Right atrium auricular region (tissue), 2 donors: Measurements from ENCODE around the gene NCK1. TPM values are rescaled to one million over a fixed set of nuclear protein-coding genes. Genes with fewer than 3 reads are reported as not detected.

Experiments used
- DNase-seq: peaks from one replicate; pipeline ENCODE4 v3.0.0-alpha.2; 2019; ENCODE audit warnings: low spot score
- H3K27ac ChIP-seq, 2 donors: fragments of 200-600 bp; sonication (generic); 1 replicate in 1 of 2; 2 replicates in 1 of 2; pipeline ENCODE4 v1.5.1; 2016 to 2019
- H3K27me3 ChIP-seq, 2 donors: fragments of 200-600 bp; sonication (generic); one replicate each; pipeline versions ENCODE4 v1.5.1 to v1.6.0; 2017 to 2019
- H3K36me3 ChIP-seq: fragments of 200-600 bp; sonication (generic); one replicate; pipeline ENCODE4 v1.5.1; 2016
- H3K4me1 ChIP-seq, 2 donors: fragments of 200-600 bp; sonication (generic); one replicate each; pipeline versions ENCODE4 v1.5.1 to v1.6.0; 2017 to 2019
- H3K4me3 ChIP-seq, 2 donors: fragments of 200-600 bp; sonication (generic); 1 replicate in 1 of 2; 2 replicates in 1 of 2; pipeline ENCODE4 v1.5.1; 2017 to 2019; ENCODE audit warnings: mild to moderate bottlenecking in 1 of 2, moderate library complexity in 1 of 2
- H3K9me3 ChIP-seq, 2 donors: fragments of 200-600 bp; sonication (generic); one replicate each; pipeline ENCODE4 v1.5.1; 2019
- CTCF ChIP-seq, 2 donors: fragments of 200-600 bp; sonication (generic); IDR thresholded peaks; one replicate each; pipeline ENCODE4 v1.5.1; 2019; ENCODE audit warnings: antibody characterized with exemption in 2 of 2
- total RNA-seq, 2 donors: library from RNA; depleted of rRNA; stranded (reverse); fragments of >200 nt; gene quantifications; one replicate each; pipeline ENCODE4 v1.1.0, GENCODE V29; 2016

Gene NCK1
- total RNA-seq, 2 donors from 2014 or later = 21.5 to 22.0 TPM

GRCh38 chr3:136819731-136820679 lies 42.0 kb upstream of the NCK1 start:
- DNase-seq = peak; percentile 62
- H3K4me3 ChIP-seq = peak overlapping the region; percentile 52 to 77
- peaks cover 3 to 4% of the 10 kb centered on the region in 2 donors for H3K9me3 ChIP-seq
- no peaks in the 10 kb centered on the region for H3K27me3 ChIP-seq
- H3K36me3 ChIP-seq = no peaks in the 10 kb centered on the region
- no peak for TF ChIP-seq CTCF (IDR thresholded peaks at IDR 0.05)
- H3K4me1 ChIP-seq = peaks cover 0 to 26% of the 10 kb centered on the region in 2 donors
- H3K27ac ChIP-seq = peak overlapping the region; percentile 83 to 92

- Histone ChIP-seq H3K36me3 (no peaks in the 10 kb centered on the region), H3K27ac (no peak overlapping the region), H3K4me1 (peaks cover 0 to 7% of the 10 kb centered on the region in 2 donors), H3K9me3 (no peaks in the 10 kb centered on the region), H3K27me3 (no peaks in the 10 kb centered on the region), H3K4me3 (no peak overlapping the region)
- no peak for TF ChIP-seq CTCF (IDR thresholded peaks at IDR 0.05)
- DNase-seq = no peak
These were observed 30.5 kb upstream of the NCK1 start for GRCh38 chr3:136831461-136831860.

DNA sequence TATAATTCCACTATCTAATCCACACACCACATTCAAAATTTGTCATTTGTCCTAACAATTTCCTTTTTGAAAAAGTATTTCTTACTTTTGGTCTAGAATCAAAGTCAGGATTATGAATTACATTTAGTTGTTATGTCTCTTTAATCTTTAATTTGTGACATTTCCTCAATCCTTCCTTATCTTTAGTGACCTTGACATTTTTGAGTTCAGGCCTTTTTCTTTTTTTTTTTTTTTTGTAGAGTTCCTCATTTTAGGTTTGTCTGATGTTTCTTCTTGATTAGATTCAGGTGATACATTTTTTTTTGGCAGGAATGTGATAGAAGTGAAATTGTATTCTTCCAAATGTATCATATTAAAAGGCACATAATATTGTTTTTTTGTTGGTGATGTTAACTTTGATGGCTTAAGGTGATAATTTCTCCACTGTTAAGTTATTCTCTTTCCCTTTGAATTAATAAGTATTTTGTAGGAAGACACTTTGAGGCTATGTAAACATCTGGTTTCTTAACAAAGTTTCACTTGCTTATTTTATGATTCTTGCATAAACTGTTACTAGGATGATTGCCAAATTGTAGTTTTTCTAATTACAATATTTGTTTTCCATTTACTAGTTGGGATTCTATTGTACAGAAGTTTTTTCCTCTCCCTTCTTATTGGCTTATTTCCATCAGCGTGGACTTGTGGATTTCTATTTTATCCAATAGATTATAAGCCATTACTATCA lies 26.8 kb upstream of the NCK1 start:
- Histone ChIP-seq H3K27ac (no peak overlapping the region), H3K27me3 (no peaks in the 10 kb centered on the region), H3K4me3 (no peak overlapping the region), H3K9me3 (no peaks in the 10 kb centered on the region), H3K4me1 (peaks cover 0 to 30% of the 10 kb centered on the region in 2 donors), H3K36me3 (no peaks in the 10 kb centered on the region)
- TF ChIP-seq CTCF (IDR thresholded peaks at IDR 0.05) = no peak
- DNase-seq = no peak

- no peak for TF ChIP-seq CTCF (IDR thresholded peaks at IDR 0.05)
- Histone ChIP-seq H3K9me3 (no peaks in the 10 kb centered on the region), H3K27me3 (no peaks in the 10 kb centered on the region), H3K4me1 (peaks cover 0 to 35% of the 10 kb centered on the region in 2 donors), H3K4me3 (no peak overlapping the region), H3K36me3 (no peaks in the 10 kb centered on the region), H3K27ac (peak overlapping the region in 1 of 2 donors; percentile 6)
- DNase-seq = no peak
These were observed 26.0 kb upstream of the NCK1 start for GRCh38 chr3:136835813-136836510.

DNA sequence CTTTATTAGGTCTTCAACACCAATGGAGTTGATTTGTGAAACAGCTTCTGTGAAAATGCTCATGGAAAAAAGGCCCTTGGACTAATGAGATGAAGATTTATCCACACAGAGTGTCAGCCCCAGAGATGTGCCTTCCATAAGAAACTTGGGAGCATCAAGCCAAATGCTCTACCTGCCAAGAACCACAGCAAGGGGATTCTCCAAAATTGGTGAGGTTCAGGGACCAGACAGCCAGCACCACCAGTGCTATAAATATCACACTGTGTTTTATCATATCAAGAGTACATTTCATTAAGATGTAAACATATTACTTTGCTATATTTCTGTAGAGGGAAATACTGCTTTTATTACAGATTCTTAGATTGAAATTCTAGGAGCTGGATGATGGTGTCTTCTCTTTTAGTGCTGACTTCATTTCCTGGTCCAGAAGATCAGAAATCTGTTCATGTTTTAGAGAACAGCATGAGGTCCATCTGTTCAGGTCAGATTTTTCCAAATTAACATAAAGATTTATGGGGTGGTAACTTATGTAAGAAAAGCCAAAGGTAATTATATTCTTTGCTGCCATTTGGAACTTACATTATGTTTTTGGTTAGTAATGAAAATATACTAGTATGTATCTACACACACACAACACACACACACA lies 25.4 kb upstream of the NCK1 start:
- peaks cover 0 to 35% of the 10 kb centered on the region in 2 donors for H3K4me1 ChIP-seq

More for the DNA sequence above, 25.4 kb upstream of the NCK1 start:
- peak overlapping the region in 1 of 2 donors; percentile 6 for H3K27ac ChIP-seq
- H3K9me3 ChIP-seq = no peaks in the 10 kb centered on the region
- no peak for DNase-seq
- TF ChIP-seq CTCF (IDR thresholded peaks at IDR 0.05) = no peak
- H3K27me3 ChIP-seq = no peaks in the 10 kb centered on the region
- H3K4me3 ChIP-seq = no peak overlapping the region
- H3K36me3 ChIP-seq = no peaks in the 10 kb centered on the region
